GM19397 (cell line): ENCODE measurements around the gene CCDC78.

Experiments used
- ATAC-seq: cut with Tn5 transposase; IDR thresholded peaks from one replicate; pipeline ENCODE4 v1.9.1; 2021; ENCODE audit warnings: mild to moderate bottlenecking, moderate library complexity; ENCODE audit not compliant: unreplicated experiment

The CCDC78 gene

GRCh38 chr16:725463-726187 lies 618 bp downstream of the CCDC78 start:
- ATAC-seq: no peak

DNA sequence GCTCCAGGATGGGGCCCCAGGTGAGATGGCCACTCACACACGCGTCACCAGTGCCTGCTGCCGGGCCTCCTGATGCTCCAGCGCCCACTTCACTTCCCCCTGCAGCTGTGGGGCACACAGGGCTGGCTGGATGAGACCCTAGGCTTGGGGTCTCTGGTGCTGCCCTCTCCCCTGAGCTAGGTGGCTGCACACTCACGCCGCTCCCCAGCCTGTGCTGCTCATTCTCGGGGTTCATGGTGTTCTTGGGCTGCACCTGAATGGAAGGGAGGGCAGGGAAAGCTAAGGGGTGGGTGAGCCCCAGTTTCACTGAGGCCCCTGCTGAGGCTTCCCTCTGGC lies 1.2 kb downstream of the CCDC78 start:
- no peak for ATAC-seq

GRCh38 chr16:724188-725040 lies 1.8 kb downstream of the CCDC78 start:
- no peak for ATAC-seq

- no peak for ATAC-seq
Observed at GRCh38 chr16:723695-724094, 2.5 kb downstream of the CCDC78 start.

- ATAC-seq: no peak
Observed at GRCh38 chr16:722835-723633, 3.2 kb downstream of the CCDC78 start.

GRCh38 chr16:721765-722540 lies 4.3 kb downstream of the CCDC78 start:
- ATAC-seq: no peak

DNA sequence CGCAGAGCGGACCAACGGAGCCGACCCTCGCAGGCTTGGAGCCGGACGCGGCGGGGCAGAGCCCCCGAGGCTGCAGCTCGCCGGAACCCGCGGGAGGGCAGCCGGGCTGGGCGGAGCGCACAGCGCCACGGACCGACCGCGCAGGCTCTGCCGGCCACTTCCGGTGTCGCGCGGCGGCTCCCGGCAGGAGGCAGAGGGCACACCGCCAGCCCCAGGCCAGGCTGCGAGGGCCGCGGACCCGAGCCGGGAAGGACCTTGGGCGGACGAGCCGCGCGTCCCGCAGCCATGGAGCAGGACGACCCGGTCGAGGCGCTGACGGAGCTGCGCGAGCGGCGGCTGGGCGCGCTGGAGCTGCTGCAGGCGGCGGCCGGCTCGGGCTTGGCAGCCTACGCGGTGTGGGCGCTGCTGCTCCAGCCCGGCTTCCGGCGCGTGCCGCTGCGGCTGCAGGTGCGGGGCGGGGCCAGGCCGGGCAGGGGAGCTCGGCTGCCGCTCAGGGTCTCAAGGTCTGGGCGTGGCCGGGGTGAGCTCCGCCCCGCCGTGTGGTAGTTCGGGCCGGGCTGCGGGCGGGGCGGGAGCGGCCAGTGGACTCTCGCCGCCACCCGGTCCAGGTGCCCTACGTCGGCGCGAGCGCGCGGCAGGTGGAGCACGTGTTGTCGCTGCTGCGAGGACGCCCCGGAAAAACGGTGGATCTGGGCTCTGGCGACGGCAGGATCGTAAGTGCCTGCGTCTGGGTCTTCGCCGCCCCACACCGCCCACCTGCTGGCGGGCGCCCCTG lies 5.1 kb downstream of the CCDC78 start, which contains the start of gene ANTKMT:
Gene ANTKMT (plus strand): TSS at position 157 of the 775 bp plus-strand sequence. CDS start 129 bp downstream, at position 286.
- peak; percentile 69 for ATAC-seq

DNA sequence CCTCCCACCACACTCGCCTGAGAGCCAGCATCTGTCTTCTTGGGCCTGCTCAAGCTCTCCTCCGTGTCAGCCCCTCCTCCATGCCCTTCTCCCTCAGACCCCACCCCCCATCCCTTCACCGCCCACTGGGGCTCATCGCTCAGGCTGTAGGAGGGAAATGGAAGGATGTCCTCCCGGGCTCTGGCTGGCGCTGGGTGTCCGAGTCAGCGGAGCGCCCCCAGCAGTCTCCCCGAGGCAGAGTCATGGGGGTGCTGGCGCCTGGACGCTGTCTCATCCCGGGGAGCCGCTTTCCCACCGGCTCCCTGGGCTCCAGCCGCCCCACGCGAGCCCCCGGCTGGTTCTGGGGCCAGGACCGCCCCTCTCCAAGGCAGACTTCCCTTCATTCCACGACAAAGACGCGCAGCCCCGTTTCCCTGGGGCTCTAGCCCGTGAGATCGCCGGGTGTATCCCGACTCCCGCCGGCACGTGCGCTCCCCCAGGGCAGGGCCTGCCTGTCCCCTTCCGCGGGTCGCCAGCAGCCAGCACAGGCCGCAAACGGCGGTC lies 5.7 kb downstream of the CCDC78 start:
- ATAC-seq: peak; percentile 8

DNA sequence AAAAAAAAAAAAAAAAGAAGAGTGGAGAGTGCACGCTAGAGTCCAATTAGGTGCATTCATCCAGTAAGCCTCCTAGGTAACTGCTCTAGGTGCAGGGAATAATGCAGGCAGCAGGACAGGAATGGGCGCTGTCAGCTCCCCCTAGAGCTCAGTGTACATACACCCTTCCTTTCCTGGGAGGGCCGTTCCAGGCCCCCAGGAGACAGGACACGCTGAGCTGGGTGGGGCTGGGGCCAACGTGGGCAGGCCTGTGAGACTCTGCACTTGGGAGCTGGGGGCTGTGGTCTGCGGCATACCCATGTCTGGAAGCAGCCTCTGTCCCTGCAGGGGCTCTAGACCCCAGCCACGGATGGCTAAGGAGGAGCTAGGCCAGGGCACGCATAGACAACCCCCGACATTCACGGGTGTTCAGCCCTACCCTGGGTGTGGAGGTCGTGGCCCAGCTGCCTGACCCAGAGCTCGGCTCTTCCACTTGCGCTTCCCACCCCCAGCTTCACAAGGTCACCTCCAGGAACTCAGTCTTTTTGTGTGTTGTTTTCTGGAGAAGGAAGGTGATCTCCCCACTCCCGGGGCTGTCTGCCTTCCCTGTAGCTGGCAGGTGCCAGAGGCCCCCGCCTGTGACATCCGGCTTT lies 6.3 kb downstream of the CCDC78 start:
- ATAC-seq: no peak

DNA sequence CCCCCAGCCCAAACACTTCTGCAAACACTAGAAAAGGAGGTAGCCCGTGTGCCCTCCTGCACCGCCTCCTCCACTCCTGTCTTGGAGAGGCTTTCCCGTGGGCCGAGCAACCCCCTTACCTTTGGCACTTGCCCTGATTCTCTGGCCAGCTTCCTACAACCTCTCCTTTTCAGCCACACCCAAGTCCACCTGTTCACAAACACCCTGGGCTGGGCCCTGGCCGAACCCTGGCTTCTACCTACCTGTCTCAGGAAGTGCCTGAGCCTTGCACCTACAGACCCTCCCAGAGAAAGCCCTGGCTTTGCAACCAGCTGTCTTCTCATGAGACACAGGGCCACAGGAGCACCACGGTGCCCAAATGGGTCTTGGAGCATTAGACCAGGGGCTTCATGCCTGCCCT lies 7.3 kb downstream of the CCDC78 start:
- no peak for ATAC-seq

DNA sequence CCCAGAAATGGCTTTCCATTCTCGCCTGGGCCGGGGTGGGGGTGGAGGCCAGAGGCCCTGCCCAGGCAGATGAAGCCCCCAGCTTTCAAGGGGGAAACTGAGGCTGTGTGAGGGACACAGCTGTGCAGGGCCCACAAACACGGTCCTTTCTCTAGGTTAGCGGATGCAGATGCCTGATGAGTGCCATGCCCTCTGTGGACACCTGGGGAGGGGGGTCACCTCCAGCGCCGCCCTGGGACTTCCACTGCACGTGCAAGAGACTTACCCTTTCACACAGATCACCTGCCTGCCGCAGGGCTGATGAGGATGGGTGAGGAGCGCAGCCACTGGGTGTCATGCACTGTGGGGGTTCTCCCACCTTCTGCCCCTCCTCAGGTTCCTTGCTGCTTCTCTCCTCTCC lies 7.9 kb downstream of the CCDC78 start:
- no peak for ATAC-seq

DNA sequence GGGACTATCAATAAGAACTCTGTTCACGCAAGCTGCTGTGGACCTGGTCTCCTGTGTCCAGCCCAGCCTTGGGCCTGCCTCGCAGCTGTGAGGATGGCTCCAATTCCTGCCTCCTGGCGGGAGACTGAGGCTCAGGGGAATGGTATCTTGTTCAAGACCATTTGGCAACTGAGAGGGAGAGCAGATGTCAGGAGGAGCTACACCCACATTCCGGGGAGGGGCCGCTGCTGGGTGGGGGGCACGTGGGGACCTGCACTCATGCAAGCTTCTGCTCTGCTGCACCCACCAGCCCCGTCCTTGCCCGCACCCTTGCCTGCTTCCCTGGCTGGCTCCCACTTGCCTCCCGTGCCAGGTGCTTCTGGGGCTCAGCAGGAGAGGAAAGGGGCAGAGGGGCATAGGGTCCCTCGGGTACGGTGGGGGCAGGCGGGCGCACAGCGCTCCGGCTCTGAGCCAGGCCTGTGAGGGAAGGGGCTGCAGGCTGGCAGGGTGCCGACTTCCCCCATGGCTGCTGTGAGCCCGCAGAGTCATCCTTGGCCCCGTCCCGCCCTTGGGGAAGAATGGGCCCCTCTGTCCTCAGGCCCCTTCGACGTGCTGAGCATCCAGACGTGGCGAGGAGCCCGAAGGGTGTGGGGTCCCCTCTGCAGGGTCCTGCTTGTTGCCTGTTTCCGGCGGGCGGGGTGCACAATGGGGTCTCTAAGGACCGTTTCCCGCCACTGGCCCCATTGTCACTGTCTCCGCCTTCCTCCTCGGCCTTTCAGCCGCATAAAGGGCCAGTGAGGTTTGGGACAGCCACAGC lies 8.6 kb downstream of the CCDC78 start:
- ATAC-seq: no peak

DNA sequence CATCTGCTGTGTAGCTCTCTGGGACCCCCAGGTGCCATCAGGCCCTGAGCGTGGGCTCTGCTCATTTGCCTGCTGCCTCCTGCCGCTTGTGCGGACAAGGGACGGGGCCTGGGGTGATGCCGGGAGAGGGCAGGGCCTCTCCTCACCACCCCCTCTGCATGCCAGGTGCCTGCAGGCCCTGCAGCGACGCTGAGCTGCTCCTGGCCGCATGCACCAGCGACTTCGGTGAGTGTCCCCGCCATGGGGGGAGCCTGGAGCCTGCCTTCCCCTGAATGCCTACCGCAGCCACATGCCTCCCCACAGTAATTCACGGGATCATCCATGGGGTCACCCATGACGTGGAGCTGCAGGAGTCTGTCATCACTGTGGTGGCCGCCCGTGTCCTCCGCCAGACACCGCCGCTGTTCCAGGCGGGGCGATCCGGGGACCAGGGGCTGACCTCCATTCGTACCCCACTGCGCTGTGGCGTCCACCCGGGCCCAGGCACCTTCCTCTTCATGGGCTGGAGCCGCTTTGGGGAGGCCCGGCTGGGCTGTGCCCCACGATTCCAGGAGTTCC lies 9.4 kb downstream of the CCDC78 start:
- no peak for ATAC-seq

- ATAC-seq: no peak
Observed at GRCh38 chr16:716200-716568, 10.1 kb downstream of the CCDC78 start.

DNA sequence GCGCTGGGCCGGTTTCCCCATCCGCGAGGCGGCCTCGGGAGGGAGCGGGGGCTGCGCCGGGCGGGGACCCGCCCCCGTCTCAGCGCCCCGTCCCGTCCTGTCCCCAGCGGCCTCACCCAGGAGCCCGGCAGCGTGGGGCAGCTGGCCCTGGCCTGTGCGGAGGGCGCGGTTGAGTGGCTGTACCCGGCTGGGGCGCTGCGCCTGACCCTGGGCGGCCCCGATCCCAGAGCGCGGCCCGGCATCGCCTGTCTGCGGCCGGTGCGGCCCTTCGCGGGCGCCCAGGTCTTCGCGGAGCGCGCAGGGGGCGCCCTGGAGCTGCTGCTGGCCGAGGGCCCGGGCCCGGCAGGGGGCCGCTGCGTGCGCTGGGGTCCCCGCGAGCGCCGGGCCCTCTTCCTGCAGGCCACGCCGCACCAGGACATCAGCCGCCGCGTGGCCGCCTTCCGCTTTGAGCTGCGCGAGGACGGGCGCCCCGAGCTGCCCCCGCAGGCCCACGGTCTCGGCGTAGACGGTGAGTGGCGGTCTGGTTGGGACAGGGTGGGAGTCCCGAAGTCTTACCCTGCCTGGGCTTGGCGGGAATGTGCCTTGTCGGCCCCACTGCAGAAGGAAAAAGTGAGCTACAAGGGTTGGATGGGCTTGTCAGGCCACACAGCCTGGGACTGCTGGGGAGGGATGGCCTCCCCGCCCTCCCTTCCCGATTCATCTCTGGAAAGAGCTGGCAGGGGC lies 10.6 kb downstream of the CCDC78 start:
- ATAC-seq: peak; percentile 26

GRCh38 chr16:714558-715476 lies 11.4 kb downstream of the CCDC78 start, which contains the start of gene METRN:
TSS of gene METRN (plus strand) at chr16:715118. CDS start at chr16:715290, 172 bp downstream.
- ATAC-seq: peak; percentile 71
